ENCODE results near the gene GOLGB1.
A peak's percentile ranks its signal among the peaks of the same experiment; 100 is the strongest.
"Not testable (repeated sequence)": the region's sequence is repeated elsewhere in the genome, so short reads cannot be mapped to it uniquely, and the experiment has no call there.

The GOLGB1 gene

GRCh38 chr3:121749276-121750086 lies at the start of gene GOLGB1:
Gene GOLGB1, minus strand, starts transcription at chr3:121749741. Its CDS starts 18,770 bp downstream, at chr3:121730971.
- peak; percentile 99 for DNase-seq (ENCODE audit: low spot score)

- no peak for DNase-seq (ENCODE audit: low spot score)
Measured at GRCh38 chr3:121796970-121797369, 47.4 kb upstream of the GOLGB1 start.

- DNase-seq (ENCODE audit: low spot score) = no peak
Measured at GRCh38 chr3:121794264-121794983, 44.9 kb upstream of the GOLGB1 start.

- no peak for DNase-seq (ENCODE audit: low spot score)
Measured at GRCh38 chr3:121793078-121793477, 43.5 kb upstream of the GOLGB1 start.

- no peak for DNase-seq (ENCODE audit: low spot score)
Measured at GRCh38 chr3:121786485-121786884, 36.9 kb upstream of the GOLGB1 start.

GRCh38 chr3:121782784-121783183 lies 33.2 kb upstream of the GOLGB1 start:
- DNase-seq (ENCODE audit: low spot score) = not testable (repeated sequence)

- no peak for DNase-seq (ENCODE audit: low spot score)
Measured at GRCh38 chr3:121781611-121782010, 32.1 kb upstream of the GOLGB1 start.

- DNase-seq (ENCODE audit: low spot score) = not testable (repeated sequence)
Measured at GRCh38 chr3:121775095-121775494, 25.6 kb upstream of the GOLGB1 start.

GRCh38 chr3:121769246-121769645 lies 19.7 kb upstream of the GOLGB1 start:
- DNase-seq (ENCODE audit: low spot score) = no peak

- no peak for DNase-seq (ENCODE audit: low spot score)
Measured at GRCh38 chr3:121768452-121768851, 18.9 kb upstream of the GOLGB1 start.

- DNase-seq (ENCODE audit: low spot score) = no peak
Measured at GRCh38 chr3:121759541-121760202, 10.1 kb upstream of the GOLGB1 start.

- DNase-seq (ENCODE audit: low spot score) = no peak
Measured at GRCh38 chr3:121758727-121759450, 9.3 kb upstream of the GOLGB1 start.

- DNase-seq (ENCODE audit: low spot score) = no peak
Measured at GRCh38 chr3:121757812-121758545, 8.4 kb upstream of the GOLGB1 start.

- DNase-seq (ENCODE audit: low spot score) = no peak
Measured at GRCh38 chr3:121757087-121757811, 7.7 kb upstream of the GOLGB1 start.

GRCh38 chr3:121752772-121753171 lies 3.2 kb upstream of the GOLGB1 start:
- DNase-seq (ENCODE audit: low spot score) = no peak

- no peak for DNase-seq (ENCODE audit: low spot score)
Measured at GRCh38 chr3:121752261-121752660, 2.7 kb upstream of the GOLGB1 start.

- no peak for DNase-seq (ENCODE audit: low spot score)
Measured at GRCh38 chr3:121750087-121750415, 510 bp upstream of the GOLGB1 start.

GRCh38 chr3:121748680-121749275 lies 763 bp downstream of the GOLGB1 start:
- DNase-seq (ENCODE audit: low spot score) = peak; percentile 19

GRCh38 chr3:121747976-121748375 lies 1.6 kb downstream of the GOLGB1 start:
- DNase-seq (ENCODE audit: low spot score) = no peak

GRCh38 chr3:121743106-121743505 lies 6.4 kb downstream of the GOLGB1 start:
- DNase-seq (ENCODE audit: low spot score) = not testable (repeated sequence)
